BE2C (cell line): ENCODE results near the gene ADCY6.

Experiments used
- DNase-seq: peaks from one replicate; pipeline ENCODE4 v3.0.0-alpha.2; 2020
- H3K27me3 ChIP-seq: fragments of 250-450 bp; sonication (Bioruptor Pico); 2 replicates; pipeline ENCODE4 v1.5.1; 2020; ENCODE audit warnings: mild to moderate bottlenecking
- H3K36me3 ChIP-seq: fragments of 250-450 bp; sonication (Bioruptor Pico); 2 replicates; pipeline ENCODE4 v1.5.1; 2020; ENCODE audit warnings: mild to moderate bottlenecking
- H3K4me1 ChIP-seq: fragments of 250-450 bp; sonication (Bioruptor Pico); 2 replicates; pipeline ENCODE4 v1.5.1; 2020
- H3K4me3 ChIP-seq: 2 replicates; pipeline ENCODE4 v1.5.1; 2011; ENCODE audit warnings: low read depth, low read length
- H3K9me3 ChIP-seq: fragments of 250-450 bp; sonication (Bioruptor Pico); 2 replicates; pipeline ENCODE4 v1.5.1; 2020
- CTCF ChIP-seq: IDR thresholded peaks from 2 replicates; pipeline ENCODE4 v1.5.1; 2012; ENCODE audit warnings: mild to moderate bottlenecking, low read depth, low read length

ADCY6 gene

GRCh38 chr12:48771588-48772112, 17.2 kb downstream of the ADCY6 start:
- Histone ChIP-seq H3K27me3 (no peaks in the 10 kb centered on the region), H3K4me3 (no peak overlapping the region), H3K36me3 (no peaks in the 10 kb centered on the region), H3K4me1 (peaks cover 4% of the 10 kb centered on the region; the same call in 1 of the 2 replicates), H3K9me3 (no peaks in the 10 kb centered on the region)
- DNase-seq, result no peak
- TF ChIP-seq CTCF, result no peak

GRCh38 chr12:48770756-48771155, 18.1 kb downstream of the ADCY6 start:
- Histone ChIP-seq H3K27me3 (no peaks in the 10 kb centered on the region), H3K4me3 (no peak overlapping the region), H3K4me1 (peaks cover 4% of the 10 kb centered on the region; the same call in 1 of the 2 replicates), H3K9me3 (no peaks in the 10 kb centered on the region), H3K36me3 (no peaks in the 10 kb centered on the region)
- no peak for DNase-seq
- TF ChIP-seq CTCF, result no peak

- no peak for DNase-seq
- Histone ChIP-seq H3K4me1 (no peaks in the 10 kb centered on the region), H3K9me3 (no peaks in the 10 kb centered on the region), H3K4me3 (no peak overlapping the region), H3K36me3 (no peaks in the 10 kb centered on the region), H3K27me3 (no peaks in the 10 kb centered on the region)
- no peak for TF ChIP-seq CTCF
These were observed 20.2 kb downstream of the ADCY6 start for GRCh38 chr12:48768736-48769135.

GRCh38 chr12:48768147-48768546, 20.7 kb downstream of the ADCY6 start:
- DNase-seq, result no peak
- Histone ChIP-seq H3K4me1 (no peaks in the 10 kb centered on the region), H3K4me3 (no peak overlapping the region), H3K36me3 (no peaks in the 10 kb centered on the region), H3K27me3 (no peaks in the 10 kb centered on the region), H3K9me3 (no peaks in the 10 kb centered on the region)
- TF ChIP-seq CTCF, result no peak

- no peaks in the 10 kb centered on the region for H3K27me3 ChIP-seq
- no peaks in the 10 kb centered on the region for H3K9me3 ChIP-seq
- H3K4me3 ChIP-seq, result no peak overlapping the region
- no peak for TF ChIP-seq CTCF
- DNase-seq, result no peak
- H3K36me3 ChIP-seq, result no peaks in the 10 kb centered on the region
- H3K4me1 ChIP-seq, result no peaks in the 10 kb centered on the region
These were observed 21.4 kb downstream of the ADCY6 start for GRCh38 chr12:48767521-48767920.

- Histone ChIP-seq H3K4me1 (no peaks in the 10 kb centered on the region), H3K27me3 (no peaks in the 10 kb centered on the region), H3K36me3 (no peaks in the 10 kb centered on the region), H3K9me3 (no peaks in the 10 kb centered on the region), H3K4me3 (no peak overlapping the region)
- no peak for TF ChIP-seq CTCF
- DNase-seq, result no peak
These were observed 21.8 kb downstream of the ADCY6 start for GRCh38 chr12:48767047-48767446.
